GM21447 (cell line): ENCODE data around the gene ANKRD35.

ENCODE experiments used
- ATAC-seq: cut with Tn5 transposase; IDR thresholded peaks from one replicate; pipeline ENCODE4 v1.9.1; 2021; ENCODE audit not compliant: unreplicated experiment

The ANKRD35 gene

GRCh38 chr1:145897969-145898368, 12.3 kb upstream of the ANKRD35 start:
- no peak for ATAC-seq

GRCh38 chr1:145895471-145895870, 9.8 kb upstream of the ANKRD35 start:
- ATAC-seq = no peak

DNA sequence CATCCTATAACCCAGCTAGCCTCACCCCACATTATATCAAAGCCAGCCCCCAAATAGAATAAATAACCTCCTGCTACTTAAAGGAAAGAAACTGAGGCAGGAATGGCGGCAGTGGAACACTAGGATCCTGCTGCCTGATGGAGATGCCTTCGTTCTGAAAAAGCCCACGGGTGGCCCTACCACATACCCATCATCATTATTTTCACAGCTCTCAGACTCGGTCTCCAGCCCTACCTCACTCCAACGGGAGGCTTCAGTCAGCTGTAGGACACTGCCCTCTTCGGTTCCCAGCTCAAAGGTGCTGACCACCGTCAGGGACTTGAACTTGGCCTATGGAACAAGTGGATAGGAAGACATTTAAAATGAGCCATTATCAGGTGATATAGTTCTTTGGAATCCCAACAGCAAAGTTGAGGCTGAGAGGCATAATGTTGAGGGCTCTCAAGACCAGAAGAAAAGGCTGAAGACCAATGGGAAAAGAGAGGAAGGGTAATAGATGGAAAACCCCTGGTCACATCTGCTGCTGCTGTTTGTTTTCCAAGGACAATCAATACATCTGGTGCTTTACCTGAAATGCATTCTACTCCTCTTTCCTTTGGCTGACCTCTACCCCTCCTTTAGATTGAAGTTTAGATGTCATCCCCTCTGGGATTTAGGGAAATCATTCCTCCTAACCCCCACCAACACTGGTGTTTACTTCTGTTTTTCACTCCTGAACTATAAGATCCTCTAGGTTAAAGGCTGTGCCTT, 7.8 kb upstream of the ANKRD35 start:
- ATAC-seq = no peak

DNA sequence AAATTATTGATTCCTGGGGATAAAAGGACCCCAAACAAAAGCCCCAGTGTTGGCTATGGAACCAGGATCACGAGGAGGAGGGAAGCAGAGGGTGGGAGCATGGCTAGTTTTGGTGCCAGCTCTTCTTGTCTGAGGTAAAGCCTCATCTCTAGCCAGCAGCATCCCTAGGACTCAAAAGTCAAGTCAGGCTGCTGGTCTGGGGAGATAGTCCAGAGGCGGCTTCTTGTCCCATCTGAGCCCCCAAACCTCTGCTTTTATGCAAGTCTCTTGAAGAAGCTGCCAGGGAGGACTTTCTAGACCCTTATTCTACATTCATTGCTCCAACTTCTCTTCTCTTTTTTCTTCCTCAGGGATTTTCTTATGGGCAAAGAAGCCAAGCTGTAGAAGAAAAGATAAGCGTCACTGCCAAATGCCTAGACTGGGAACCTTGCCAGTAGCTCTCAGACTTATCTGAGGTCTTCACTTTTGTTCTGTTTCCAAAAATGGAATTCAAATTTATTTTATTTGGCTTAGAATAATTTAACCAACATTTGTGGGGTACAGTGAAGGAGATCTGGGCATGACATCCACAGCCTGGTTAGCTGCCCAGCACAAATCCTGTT, 6.9 kb upstream of the ANKRD35 start:
- no peak for ATAC-seq

DNA sequence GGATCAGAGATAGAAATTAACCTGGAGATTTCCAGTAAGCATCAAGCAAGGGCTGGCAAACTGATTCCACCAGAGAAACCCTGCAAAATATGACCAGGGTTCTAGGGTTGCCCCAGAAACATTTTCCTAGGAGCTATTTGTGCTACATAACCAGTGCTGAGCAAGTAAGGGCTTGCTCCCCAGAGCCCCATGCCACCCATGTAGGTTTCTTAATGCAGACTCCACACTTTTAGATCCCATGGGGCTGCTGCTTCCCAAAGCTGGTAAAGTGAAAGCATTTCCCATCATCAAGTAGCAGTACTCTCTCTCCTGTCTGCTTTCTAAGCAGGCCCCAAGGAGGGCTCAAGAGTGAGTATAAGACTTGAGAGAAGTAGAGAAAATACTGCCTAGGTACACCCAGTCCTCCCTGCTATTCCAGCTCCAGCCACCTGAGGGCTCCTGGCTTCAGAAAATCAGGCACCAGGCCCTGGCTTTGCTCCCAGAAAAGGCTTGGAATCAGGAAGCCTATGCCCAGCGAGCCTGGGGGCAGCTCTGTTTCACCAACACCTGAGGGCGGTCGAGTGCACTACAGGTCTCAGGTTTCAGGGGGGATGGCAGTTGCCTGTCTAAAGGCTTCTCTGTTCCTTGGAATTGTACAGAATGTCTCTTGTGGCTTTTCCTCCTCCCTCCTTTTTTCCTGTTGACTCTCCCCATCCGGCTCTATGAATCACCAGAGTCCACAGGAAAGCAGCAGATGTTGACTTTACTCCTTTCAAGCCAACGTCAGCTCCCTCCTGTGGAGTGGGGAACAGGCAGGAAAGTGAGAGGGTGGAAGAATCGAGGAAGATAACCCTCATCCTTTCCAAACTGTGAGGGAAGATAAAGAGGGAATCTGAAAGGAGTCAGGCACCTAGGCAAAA, 6.2 kb upstream of the ANKRD35 start:
- ATAC-seq = no peak

GRCh38 chr1:145891143-145891542, 5.5 kb upstream of the ANKRD35 start:
- ATAC-seq = no peak

GRCh38 chr1:145889722-145890121, 4.1 kb upstream of the ANKRD35 start:
- no peak for ATAC-seq

DNA sequence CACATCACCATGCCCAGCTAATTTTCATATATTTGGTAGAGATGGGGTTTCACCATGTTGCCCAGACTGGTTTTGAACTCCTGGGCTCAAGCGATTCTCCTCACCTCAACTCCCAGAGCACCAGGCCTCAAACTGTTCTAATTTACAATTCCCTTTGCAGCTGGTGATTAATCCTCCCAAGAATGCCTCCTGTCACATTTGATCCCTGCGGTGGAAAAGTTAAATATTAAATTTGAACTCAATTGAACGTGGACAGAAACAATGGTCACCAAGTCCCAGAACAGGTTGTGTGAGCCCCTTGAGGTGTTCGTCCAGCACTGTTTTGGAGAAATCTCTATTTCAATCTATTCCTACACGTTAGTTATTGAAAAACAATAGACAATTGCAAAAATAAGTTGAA, 2.0 kb upstream of the ANKRD35 start:
- ATAC-seq = no peak

- no peak for ATAC-seq
Measured at GRCh38 chr1:145886816-145887215, 1.1 kb upstream of the ANKRD35 start.

GRCh38 chr1:145886390-145886789, 724 bp upstream of the ANKRD35 start:
- no peak for ATAC-seq

DNA sequence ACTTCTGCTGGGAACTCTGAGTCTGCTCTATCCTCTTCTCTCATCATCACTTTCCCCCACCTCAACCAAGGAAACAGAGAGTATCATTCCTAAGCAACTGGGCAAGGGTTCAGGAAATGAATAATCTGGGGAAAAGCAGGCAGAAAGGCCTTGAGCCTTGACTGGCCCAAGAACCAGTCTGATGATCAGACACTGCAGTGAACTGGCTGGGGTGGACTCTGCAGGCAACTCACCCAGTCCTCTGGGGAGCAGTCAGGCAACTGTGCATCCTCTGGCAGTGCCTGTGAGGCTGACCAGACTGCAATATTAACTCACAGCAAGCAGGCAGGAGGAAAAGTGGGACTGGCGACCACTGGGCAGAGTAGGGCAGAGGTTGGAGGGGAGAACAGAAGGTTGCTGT, 991 bp downstream of the ANKRD35 start:
- no peak for ATAC-seq

DNA sequence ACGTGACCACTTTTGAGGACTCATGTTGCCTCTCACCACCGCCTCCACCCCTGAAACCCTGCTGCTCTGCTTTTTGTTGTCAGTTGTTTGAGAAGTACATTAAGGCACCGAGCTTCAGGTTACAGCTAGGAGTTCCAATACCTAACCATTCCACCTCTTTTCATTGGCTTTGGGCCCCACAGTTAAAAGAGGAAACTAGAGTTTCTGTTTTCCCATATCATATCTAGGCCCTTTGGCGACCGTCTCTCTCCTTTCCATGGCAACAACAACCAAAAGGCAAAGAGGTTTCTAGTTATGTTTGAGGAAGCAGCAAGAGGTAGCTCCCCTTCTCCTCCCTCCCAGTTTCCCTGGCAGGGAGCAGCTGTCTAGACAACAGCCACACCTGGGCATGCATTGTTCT, 5.9 kb downstream of the ANKRD35 start:
- no peak for ATAC-seq

GRCh38 chr1:145878724-145879123, 6.9 kb downstream of the ANKRD35 start:
- no peak for ATAC-seq

GRCh38 chr1:145877923-145878486, 7.7 kb downstream of the ANKRD35 start:
- no peak for ATAC-seq

DNA sequence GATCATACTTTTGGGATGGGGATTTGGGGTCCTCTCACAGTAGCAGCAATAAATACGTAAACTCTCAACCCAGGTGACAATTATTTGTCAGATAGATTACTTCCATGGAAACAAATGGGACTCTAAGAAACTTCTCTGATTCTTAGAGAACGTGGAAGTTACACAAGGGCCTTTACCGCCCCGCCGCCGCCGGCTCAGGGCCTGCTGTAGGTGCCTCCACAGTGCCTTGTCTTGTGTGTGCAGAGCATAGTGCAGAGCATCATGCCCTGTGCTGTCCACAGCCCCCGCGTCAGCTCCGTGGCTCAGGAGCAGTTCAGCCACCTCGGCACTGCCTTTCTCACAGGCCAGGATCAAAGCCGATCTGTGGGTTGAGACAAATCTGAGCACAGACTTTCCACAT, 11.0 kb downstream of the ANKRD35 start:
- ATAC-seq = no peak

- peak; percentile 55 for ATAC-seq
Measured at GRCh38 chr1:145871994-145872924, 13.4 kb downstream of the ANKRD35 start.

- no peak for ATAC-seq
Measured at GRCh38 chr1:145868232-145868631, 17.4 kb downstream of the ANKRD35 start.

DNA sequence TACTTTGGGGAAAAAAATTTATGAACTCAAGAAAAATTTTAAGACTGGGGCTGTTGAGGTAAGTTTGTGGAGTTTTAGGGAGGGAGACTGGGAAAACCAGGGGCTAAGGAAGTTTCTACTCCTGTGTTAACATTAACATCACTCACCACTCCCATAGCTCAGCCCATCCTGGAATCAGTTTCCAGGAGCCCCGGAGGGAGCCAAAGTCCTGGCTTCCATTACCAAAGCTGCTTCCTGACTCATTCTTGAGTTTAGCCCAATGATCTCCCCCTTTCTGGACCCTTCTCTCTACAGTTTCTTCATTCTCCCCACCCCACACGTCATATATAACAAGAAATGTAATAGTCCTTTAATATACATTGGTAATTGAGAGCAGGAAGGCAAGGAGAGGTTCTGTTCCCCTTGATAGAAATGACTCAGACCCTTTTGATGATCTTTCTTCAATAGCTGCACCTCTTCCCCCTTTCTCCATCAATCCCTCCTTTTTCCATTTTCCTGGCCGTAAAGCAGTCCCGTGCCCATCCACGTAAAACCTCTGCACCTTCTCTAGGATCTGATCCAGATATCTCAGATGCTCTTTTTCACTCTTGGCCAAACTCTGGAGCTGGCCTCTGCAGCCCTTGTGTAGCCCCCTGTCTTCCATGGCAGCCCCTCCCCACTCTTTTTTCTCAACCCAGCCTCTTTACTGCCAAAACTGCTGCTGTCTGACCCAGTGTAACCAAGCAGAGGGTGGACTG, 22.2 kb downstream of the ANKRD35 start:
- ATAC-seq = no peak

GRCh38 chr1:145859491-145860023, 26.1 kb downstream of the ANKRD35 start:
- peak; percentile 64 for ATAC-seq
